Erythroblast (primary cell): ENCODE results near the gene BFSP1.

Source experiments
- GATA1 ChIP-seq: IDR thresholded peaks from 2 replicates; pipeline ENCODE4 v1.6.1; 2011; ENCODE audit warnings: low read depth, mild to moderate bottlenecking, control low read depth, low read length, moderate library complexity
- POLR2A ChIP-seq: IDR thresholded peaks from 2 replicates; pipeline ENCODE4 v1.6.1; 2011; ENCODE audit warnings: mild to moderate bottlenecking, low read length

- TF ChIP-seq POLR2A (no peak), GATA1 (no peak)
Observed at GRCh38 chr20:17520583-17520982, 10.6 kb downstream of the BFSP1 start.
